ENCODE data around the gene ASCL2.

ASCL2 gene, protein sequence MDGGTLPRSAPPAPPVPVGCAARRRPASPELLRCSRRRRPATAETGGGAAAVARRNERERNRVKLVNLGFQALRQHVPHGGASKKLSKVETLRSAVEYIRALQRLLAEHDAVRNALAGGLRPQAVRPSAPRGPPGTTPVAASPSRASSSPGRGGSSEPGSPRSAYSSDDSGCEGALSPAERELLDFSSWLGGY

DNA sequence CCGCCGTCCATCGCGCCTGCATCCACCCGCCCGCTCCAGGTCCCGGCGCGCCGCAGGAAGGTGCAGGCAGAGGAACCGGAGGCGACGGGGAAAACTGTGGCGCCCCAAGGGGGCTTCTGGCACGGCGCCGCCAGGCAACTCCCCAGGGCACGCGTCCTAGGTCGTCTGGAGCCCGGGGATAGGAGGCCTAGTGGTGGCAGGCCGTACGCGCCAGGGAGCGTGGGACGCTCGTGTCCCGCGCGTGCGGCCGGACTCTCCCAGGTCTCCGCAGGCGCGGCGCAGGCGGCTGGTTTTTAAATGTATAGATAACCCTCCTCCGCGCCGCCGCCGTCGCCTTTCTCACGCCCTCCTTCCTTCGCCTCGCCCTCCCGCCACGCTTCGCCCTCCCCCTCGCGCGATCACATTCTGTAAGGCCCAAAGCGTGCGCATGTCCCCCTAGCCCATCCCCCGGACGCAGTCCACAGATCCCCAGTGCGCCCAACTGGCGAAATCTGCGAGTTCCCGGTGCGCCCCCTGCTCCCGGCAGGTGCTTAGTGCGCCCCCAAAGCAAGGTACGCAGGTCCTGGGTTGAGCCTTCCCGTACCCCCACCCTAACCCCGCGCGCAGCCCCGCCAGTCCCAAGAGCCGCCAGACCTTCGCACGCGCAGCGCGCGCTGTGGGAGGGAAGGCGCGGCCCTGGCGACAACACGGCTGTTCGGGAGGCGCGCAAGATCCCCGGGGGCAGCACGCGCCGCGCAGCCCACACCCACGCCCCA, at the start of gene ASCL2:
Gene ASCL2 (minus strand): TSS at position 267 of the 755 bp plus-strand sequence. CDS start 256 bp downstream, at position 11.
- TF ChIP-seq, protein P1, sequence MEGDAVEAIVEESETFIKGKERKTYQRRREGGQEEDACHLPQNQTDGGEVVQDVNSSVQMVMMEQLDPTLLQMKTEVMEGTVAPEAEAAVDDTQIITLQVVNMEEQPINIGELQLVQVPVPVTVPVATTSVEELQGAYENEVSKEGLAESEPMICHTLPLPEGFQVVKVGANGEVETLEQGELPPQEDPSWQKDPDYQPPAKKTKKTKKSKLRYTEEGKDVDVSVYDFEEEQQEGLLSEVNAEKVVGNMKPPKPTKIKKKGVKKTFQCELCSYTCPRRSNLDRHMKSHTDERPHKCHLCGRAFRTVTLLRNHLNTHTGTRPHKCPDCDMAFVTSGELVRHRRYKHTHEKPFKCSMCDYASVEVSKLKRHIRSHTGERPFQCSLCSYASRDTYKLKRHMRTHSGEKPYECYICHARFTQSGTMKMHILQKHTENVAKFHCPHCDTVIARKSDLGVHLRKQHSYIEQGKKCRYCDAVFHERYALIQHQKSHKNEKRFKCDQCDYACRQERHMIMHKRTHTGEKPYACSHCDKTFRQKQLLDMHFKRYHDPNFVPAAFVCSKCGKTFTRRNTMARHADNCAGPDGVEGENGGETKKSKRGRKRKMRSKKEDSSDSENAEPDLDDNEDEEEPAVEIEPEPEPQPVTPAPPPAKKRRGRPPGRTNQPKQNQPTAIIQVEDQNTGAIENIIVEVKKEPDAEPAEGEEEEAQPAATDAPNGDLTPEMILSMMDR (conservative IDR thresholded peaks at IDR 0.05), result 0 out of 2 replicates have a peak, but pooled peaks have one; percentile 67
- TF ChIP-seq ZFX (IDR thresholded peaks at IDR 0.05), result no peak
- peak within 1 kb of the TSS; percentile 76 for H3K27ac ChIP-seq

DNA sequence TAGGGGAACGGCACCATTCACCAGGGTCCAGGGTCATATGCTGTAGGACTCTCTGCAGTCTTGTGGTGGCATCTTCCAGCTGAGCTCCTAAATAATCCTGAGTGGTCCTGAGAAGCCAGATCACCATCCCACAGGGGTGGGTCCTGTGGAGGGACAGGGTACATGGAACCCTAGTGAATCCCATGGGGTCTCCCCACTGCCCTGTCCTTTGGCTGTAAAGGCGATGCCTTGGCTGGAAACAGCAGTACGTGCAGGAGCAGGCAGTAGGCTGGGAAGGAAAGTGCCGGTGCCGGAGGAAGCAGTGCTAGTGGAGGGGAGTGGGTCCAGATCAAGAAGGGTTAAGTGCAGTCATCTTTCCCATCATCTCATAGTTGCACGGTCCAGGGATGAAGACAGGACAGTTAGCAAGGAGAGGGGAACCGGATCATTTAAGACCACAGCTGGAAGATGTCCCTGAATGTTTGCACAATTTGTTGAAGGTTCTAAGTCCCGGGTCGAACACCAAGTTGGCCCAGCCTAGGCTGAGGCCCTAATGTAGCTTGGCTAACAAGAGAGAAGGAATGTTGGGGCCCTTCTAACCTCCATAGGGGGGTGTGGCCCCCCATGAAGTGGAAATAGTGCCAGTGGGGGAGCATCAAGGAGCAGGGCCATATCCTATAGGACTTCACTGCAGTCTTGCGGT, 49.5 kb upstream of the ASCL2 start:
- no peak overlapping the region for H3K27ac ChIP-seq
- no peak for TF ChIP-seq ZFX (IDR thresholded peaks at IDR 0.05)
- TF ChIP-seq, protein P1 (conservative IDR thresholded peaks at IDR 0.05), result no peak

DNA sequence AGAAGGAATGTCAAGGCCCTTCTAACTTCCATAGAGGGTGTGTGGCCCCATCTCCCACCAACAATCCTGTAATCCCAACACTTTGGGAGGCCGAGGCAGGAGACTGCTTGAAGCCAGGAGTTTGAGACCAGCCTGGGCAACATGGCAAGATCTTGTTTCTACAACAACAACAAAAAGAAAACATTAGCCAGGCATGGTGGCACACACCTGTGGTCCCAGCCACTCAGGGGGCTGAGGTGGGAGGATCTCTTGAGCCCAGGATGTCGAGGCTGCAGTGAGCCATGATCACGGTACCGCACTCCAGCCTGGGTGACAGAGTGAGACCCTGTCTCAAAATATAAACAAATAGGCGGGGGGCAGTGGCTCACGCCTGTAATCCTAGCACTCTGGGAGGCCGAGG, 48.3 kb upstream of the ASCL2 start:
- TF ChIP-seq, protein P1 (conservative IDR thresholded peaks at IDR 0.05), result no peak
- no peak for TF ChIP-seq ZFX (IDR thresholded peaks at IDR 0.05)
- H3K27ac ChIP-seq, result no peak overlapping the region

DNA sequence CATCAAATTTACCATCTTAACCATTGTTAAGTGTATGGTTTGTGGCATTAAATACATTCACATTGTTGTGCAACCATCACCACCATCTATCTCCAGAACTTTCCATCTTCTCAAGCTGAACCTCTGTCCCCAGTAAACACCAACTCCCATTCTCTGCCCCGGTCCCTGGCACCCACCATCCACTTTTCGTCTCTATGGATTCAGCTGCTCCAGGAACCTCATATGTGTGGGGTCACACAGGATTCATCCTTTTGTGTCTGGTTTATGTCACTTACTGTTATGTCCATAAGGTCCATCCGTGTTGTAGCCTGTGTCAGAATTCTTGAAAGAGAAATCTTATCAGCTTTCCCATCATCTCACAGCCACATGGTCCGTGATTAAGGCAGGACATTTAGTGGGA, 47.7 kb upstream of the ASCL2 start:
- H3K27ac ChIP-seq, result no peak overlapping the region
- TF ChIP-seq ZFX (IDR thresholded peaks at IDR 0.05), result no peak
- TF ChIP-seq, protein P1 (conservative IDR thresholded peaks at IDR 0.05), result no peak

DNA sequence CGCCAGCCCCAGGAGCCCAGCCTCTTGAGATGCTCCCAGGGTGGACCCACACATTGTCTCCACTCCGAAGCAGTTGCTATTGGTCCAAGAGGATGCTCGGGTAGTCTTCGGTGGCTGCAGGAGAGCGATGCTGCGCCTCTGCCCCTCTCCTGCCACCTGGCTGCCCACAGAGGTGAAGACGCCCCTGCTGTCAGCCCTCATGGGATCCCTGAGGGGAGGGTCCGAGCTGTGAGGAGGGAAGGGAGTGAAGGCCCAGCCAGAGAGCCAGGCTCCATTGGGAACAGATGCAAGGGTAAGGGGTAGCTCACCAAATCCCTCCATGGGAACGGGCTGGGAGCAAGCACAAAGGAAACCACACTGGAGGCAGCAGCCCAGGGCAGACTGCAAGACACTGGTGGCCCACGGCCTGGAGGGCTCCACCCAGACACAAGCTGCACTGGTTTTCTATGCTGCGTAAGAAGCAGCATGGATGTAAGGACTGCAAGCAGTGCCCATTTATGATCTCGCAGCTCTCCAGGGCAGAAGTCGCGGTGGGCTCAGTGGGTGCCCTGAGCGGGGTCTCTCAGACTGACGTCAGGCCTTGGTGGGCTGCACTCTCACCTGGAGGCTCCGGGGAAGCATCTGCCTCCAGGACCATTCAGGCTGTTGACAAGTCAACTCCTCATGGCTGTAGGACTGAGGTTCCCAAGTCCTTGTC, 47.1 kb upstream of the ASCL2 start:
- TF ChIP-seq, protein P1 (conservative IDR thresholded peaks at IDR 0.05), result no peak
- TF ChIP-seq ZFX (IDR thresholded peaks at IDR 0.05), result no peak

DNA sequence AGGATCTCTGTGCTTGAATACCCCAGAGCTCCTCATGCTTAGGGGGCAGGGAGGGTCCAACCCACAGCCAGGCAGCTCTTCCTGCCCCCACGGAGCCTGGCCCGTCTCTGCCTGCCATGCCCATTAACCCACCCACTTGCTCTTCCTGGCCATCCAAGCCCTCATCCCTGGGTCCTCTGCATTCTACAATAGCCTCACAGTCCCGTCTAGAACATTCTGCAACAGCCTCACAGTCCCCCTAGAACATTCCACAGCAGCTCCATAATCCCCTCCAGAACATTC, 46.5 kb upstream of the ASCL2 start:
- H3K27ac ChIP-seq, result no peak overlapping the region
- TF ChIP-seq, protein P1 (conservative IDR thresholded peaks at IDR 0.05), result no peak
- TF ChIP-seq ZFX (IDR thresholded peaks at IDR 0.05), result no peak

More for the DNA sequence above, 47.1 kb upstream of the ASCL2 start:
- no peak overlapping the region for H3K27ac ChIP-seq
